T-cell (primary cell): ENCODE measurements around the gene TMEM150C. TPM values are rescaled to one million over a fixed set of nuclear protein-coding genes. Genes with fewer than 3 reads are reported as not detected.
"Not testable (repeated sequence)": the region's sequence is repeated elsewhere in the genome, so short reads cannot be mapped to it uniquely, and the experiment has no call there.

Experiments used
- ATAC-seq, 4 experiments: fragments of 200-7000 bp in 3 of 4; fragments of 150-1000 bp in 1 of 4; cut with Tn5 transposase; replicated peaks in 1 of 4; 1 replicate in 3 of 4; 2 replicates in 1 of 4; pipeline ENCODE4 v1.10.0; 2021; ENCODE audit warnings: moderate library complexity in 3 of 4, mild to moderate bottlenecking in 2 of 4, moderate number of reproducible peaks in 1 of 4
- CTCF ChIA-PET, 2 donors: fragments of 300-600 bp; sonication (Branson Sonifier 250); formaldehyde crosslinking; loops; one replicate each; lab custom pipeline; 2022; ENCODE audit warnings: antibody characterized with exemption in 2 of 2; lab: Charles Lee
- POLR2A ChIA-PET, 2 donors: fragments of 300-600 bp; sonication (Branson Sonifier 250); formaldehyde crosslinking; loops; one replicate each; lab custom pipeline; 2022; ENCODE audit warnings: antibody characterized with exemption in 2 of 2; lab: Charles Lee
- DNase-seq, 35 experiments: peaks; one replicate each; pipeline versions ENCODE4 v3.0.0 to v3.0.0-alpha.2; 2013 to 2023
- H3K27ac ChIP-seq: one replicate; pipeline ENCODE4 v1.5.1; 2013; ENCODE audit warnings: low read length
- H3K27me3 ChIP-seq, 2 experiments: replicated peaks in 1 of 2; 1 replicate in 1 of 2; 2 replicates in 1 of 2; pipeline versions ENCODE4 v1.6.1 to v1.7.0; 2013; ENCODE audit warnings: low read length in 1 of 2, mixed read lengths in 1 of 2; ENCODE audit not compliant: control insufficient read depth in 2 of 2, insufficient read depth in 2 of 2; ENCODE audit errors: extremely low read depth in 1 of 2
- H3K36me3 ChIP-seq, 2 donors: 1 replicate in 1 of 2; 2 replicates in 1 of 2; pipeline versions ENCODE4 v1.6.1 to v1.7.0; 2013; ENCODE audit warnings: low read length in 1 of 2; ENCODE audit not compliant: control insufficient read depth in 2 of 2, insufficient read depth in 1 of 2; ENCODE audit errors: extremely low read depth in 1 of 2
- H3K4me1 ChIP-seq, 2 experiments: 1 replicate in 1 of 2; 2 replicates in 1 of 2; pipeline versions ENCODE4 v1.6.1 to v1.7.0; 2013; ENCODE audit warnings: low read length in 2 of 2, mixed read lengths in 1 of 2; ENCODE audit not compliant: insufficient read depth in 2 of 2, control insufficient read depth in 1 of 2; ENCODE audit errors: extremely low read depth in 1 of 2
- H3K4me3 ChIP-seq, 2 donors: 1 replicate in 1 of 2; 2 replicates in 1 of 2; pipeline versions ENCODE4 v1.5.1 to v1.7.0; 2013; ENCODE audit warnings: mild to moderate bottlenecking in 2 of 2, low read length in 1 of 2, moderate library complexity in 1 of 2; ENCODE audit not compliant: control insufficient read depth in 1 of 2; ENCODE audit errors: extremely low read depth in 1 of 2
- H3K9me3 ChIP-seq: 2 replicates; pipeline ENCODE4 v1.7.0; 2013
- H3K27ac Mint-ChIP-seq, 2 donors: one replicate each; pipeline ENCODE4 v1.8.0; 2020 to 2021; ENCODE audit warnings: mild to moderate bottlenecking in 2 of 2, mixed read lengths in 2 of 2
- H3K27me3 Mint-ChIP-seq, 2 donors: one replicate each; pipeline ENCODE4 v1.8.0; 2021 to 2022; ENCODE audit warnings: mixed read lengths in 2 of 2
- H3K36me3 Mint-ChIP-seq: one replicate; pipeline ENCODE4 v1.8.0; 2021; ENCODE audit warnings: mixed read lengths
- H3K4me1 Mint-ChIP-seq, 3 donors: one replicate each; pipeline ENCODE4 v1.8.0; 2020 to 2022; ENCODE audit warnings: mixed read lengths in 3 of 3, mild to moderate bottlenecking in 1 of 3
- H3K4me3 Mint-ChIP-seq, 3 donors: one replicate each; pipeline ENCODE4 v1.8.0; 2020 to 2022; ENCODE audit warnings: mild to moderate bottlenecking in 3 of 3, mixed read lengths in 3 of 3, moderate library complexity in 3 of 3
- H3K9me3 Mint-ChIP-seq, 3 donors: one replicate each; pipeline ENCODE4 v1.8.0; 2020 to 2022; ENCODE audit warnings: mixed read lengths in 3 of 3
- WGBS: methylation state at CpG from one replicate; pipeline ENCODE4 v1.1.5; 2013; ENCODE audit warnings: missing lambda C conversion rate; ENCODE audit not compliant: insufficient coverage; 5-methylcytosine and 5-hydroxymethylcytosine counted together
- total RNA-seq, 35 experiments: library from RNA in 6 of 35; stranded (reverse) in 6 of 35; fragments of 120-200 nt in 1 of 35; gene quantifications; one replicate each; pipeline versions ENCODE4 v1.2.1 to v1.2.4 and lab custom pipeline; 2013 to 2026

Gene TMEM150C
- total RNA-seq, 5 donors from 2014 or later (not counting 1 experiment from before 2014, with no cell fraction given): 0.13 to 0.35 TPM; not detected in 3

DNA sequence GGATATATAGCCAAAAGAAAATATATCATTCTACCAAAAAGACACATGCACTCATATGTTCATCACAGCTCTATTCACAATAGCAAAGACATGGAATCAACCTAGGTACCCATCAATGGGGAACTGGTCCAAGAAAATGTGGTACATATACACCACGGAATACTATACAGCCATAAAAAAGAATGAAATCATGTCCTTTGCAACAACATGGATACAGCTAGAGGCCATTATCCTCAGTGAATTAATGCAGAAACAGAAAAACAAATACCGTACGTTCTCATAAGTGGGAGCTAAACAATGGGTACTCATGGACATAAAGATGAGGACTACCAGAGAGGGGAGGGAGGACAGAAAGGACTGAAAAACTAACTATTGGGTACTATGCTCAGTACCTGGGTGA, 13.9 kb downstream of the TMEM150C start:
- H3K4me1 Mint-ChIP-seq, H3K27ac Mint-ChIP-seq, H3K9me3 Mint-ChIP-seq, ATAC-seq, H3K4me3 Mint-ChIP-seq, DNase-seq, H3K4me3 ChIP-seq, POLR2A ChIA-PET, H3K36me3 Mint-ChIP-seq, H3K4me1 ChIP-seq, H3K9me3 ChIP-seq, CTCF ChIA-PET, H3K36me3 ChIP-seq, H3K27ac ChIP-seq, H3K27me3 ChIP-seq: not testable (repeated sequence)
- 90% methylated on average over 2 of the region's 3 CpGs for WGBS
- H3K27me3 Mint-ChIP-seq: peaks cover 15 to 20% of the 10 kb centered on the region in 2 donors

DNA sequence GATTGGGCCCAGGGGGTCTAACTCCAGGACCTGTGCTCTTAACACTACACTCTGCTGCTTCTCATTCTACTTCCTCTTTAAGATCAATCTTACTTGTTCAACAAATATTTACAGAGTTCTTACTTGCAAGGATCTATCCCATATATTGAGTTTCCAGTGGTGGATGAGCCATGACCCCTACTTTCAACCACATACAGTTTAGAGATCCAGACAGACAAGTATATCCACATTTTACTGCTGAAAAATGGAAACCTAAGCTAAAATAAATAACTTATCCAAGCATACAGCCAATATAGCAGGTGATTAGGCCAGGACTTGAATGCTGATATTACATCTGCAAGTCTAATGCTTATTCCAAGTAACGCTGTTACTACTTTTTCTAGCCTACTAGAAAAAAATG, 18.7 kb downstream of the TMEM150C start:
- Histone ChIP-seq H3K27me3 (peaks cover 0 to 8% of the 10 kb centered on the region in 2 experiments), H3K27ac (no peak overlapping the region), H3K36me3 (no peaks in the 10 kb centered on the region), H3K4me3 (no peak overlapping the region), H3K9me3 (no peaks in the 10 kb centered on the region), H3K4me1 (no peaks in the 10 kb centered on the region)
- ChIA-PET CTCF (no interaction called here), POLR2A (no interaction called here)
- no CpG with 5 or more reads among the region's 1 CpG for WGBS
- Mint-ChIP-seq H3K27ac (no peak overlapping the region), H3K36me3 (no peaks in the 10 kb centered on the region), H3K4me3 (no peak overlapping the region), H3K9me3 (no peaks in the 10 kb centered on the region), H3K27me3 (peaks cover 15 to 25% of the 10 kb centered on the region in 2 donors), H3K4me1 (no peaks in the 10 kb centered on the region)
- no peak for DNase-seq
- ATAC-seq: no peak

DNA sequence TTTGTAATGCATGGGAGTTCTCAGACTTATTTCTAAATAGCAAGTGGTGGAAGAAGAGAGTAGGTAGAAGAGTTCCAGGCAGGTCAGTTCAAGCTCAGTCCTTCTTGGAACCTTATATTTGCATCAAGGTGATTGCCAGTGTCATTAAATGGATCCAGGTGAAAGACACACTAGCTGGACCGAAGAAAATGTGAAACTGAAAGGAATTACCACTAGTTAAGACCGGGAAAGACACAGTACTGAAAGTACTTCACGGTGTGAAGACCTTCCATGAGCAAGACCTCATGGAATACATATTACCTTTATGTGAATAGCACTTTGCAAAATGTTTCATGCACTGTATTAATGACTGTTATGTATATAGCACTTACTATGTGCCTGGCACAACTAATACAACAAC, 19.1 kb downstream of the TMEM150C start:
- Histone ChIP-seq H3K4me1 (no peaks in the 10 kb centered on the region), H3K36me3 (no peaks in the 10 kb centered on the region), H3K9me3 (no peaks in the 10 kb centered on the region), H3K27me3 (peaks cover 0 to 8% of the 10 kb centered on the region in 2 experiments), H3K4me3 (no peak overlapping the region), H3K27ac (no peak overlapping the region)
- CTCF ChIA-PET: no interaction called here
- H3K4me1 Mint-ChIP-seq: no peaks in the 10 kb centered on the region
- POLR2A ChIA-PET: no interaction called here
- no peak overlapping the region for H3K4me3 Mint-ChIP-seq
- WGBS: 67% methylated on average over 1 of the region's 3 CpGs
- H3K27ac Mint-ChIP-seq: no peak overlapping the region
- no peaks in the 10 kb centered on the region for H3K36me3 Mint-ChIP-seq
- ATAC-seq (no peak), DNase-seq (no peak)
- no peaks in the 10 kb centered on the region for H3K9me3 Mint-ChIP-seq
- peaks cover 15 to 26% of the 10 kb centered on the region in 2 donors for H3K27me3 Mint-ChIP-seq

DNA sequence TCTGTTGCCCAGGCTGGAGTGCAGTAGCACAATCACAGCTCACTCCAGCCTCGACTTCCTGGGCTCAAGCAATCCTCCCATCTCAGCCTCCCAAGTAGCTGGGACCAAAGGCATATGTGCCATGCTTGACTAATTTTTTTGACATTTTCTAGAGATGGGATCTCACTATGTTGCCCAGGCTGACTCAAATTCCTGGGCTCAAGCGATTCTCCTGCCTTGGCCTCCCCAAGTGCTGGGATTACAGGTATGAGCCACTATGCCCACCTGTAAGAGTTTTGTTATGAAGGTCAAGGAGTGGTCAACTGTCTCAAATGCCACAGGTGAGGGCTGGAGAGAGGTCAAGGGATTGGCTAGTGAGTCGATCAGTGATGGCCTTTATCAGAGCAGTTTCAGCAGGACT, 32.5 kb downstream of the TMEM150C start:
- no peaks in the 10 kb centered on the region for H3K4me1 ChIP-seq
- H3K4me3 ChIP-seq: no peak overlapping the region
- peaks cover 0 to 6% of the 10 kb centered on the region in 2 experiments for H3K27me3 ChIP-seq
- ATAC-seq: no peak
- Mint-ChIP-seq H3K9me3 (no peaks in the 10 kb centered on the region), H3K27me3 (peaks cover 0 to 7% of the 10 kb centered on the region in 2 donors), H3K4me1 (no peaks in the 10 kb centered on the region), H3K27ac (no peak overlapping the region), H3K36me3 (no peaks in the 10 kb centered on the region), H3K4me3 (no peak overlapping the region)
- no peaks in the 10 kb centered on the region for H3K36me3 ChIP-seq
- H3K27ac ChIP-seq: no peak overlapping the region
- no peaks in the 10 kb centered on the region for H3K9me3 ChIP-seq
- CTCF ChIA-PET: interaction anchor here in 1 of 2 donors (0.6 kb wide), 1 partner anchor 722 kb away, joined by 4 read pairs; no protein-coding TSS in a partner anchor
- DNase-seq: no peak
- POLR2A ChIA-PET: no interaction called here
- 52% methylated on average over 2 of the region's 3 CpGs for WGBS

DNA sequence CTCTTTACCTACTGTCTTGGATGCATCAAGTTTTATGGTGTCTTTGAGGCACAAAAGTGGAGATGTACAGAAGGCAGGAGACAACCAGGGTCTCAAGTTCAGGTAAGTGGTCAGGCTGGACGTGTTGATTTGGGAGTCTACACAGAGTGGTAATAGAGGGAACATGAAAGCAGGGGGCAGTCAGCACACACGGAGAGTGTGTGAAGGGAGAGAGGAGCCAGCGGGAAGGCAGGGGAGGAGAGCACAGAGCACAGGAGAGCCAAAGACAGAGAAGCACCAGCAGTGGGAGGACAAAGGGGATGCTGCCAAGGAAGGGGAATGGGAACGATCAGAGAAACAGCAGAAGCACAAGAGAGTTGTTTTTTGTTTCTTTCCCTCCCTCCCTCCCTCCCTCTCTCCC, 32.9 kb downstream of the TMEM150C start:
- ATAC-seq: no peak
- peaks cover 0 to 6% of the 10 kb centered on the region in 2 experiments for H3K27me3 ChIP-seq
- no peak overlapping the region for H3K27ac Mint-ChIP-seq
- CTCF ChIA-PET: interaction anchor here in 1 of 2 donors (0.6 kb wide), 1 partner anchor 722 kb away, joined by 4 read pairs; no protein-coding TSS in a partner anchor
- no peaks in the 10 kb centered on the region for H3K36me3 Mint-ChIP-seq
- H3K9me3 Mint-ChIP-seq: no peaks in the 10 kb centered on the region
- no peaks in the 10 kb centered on the region for H3K4me1 ChIP-seq
- POLR2A ChIA-PET: no interaction called here
- no peak overlapping the region for H3K4me3 ChIP-seq
- no peaks in the 10 kb centered on the region for H3K36me3 ChIP-seq
- H3K4me3 Mint-ChIP-seq: no peak overlapping the region
- H3K4me1 Mint-ChIP-seq: no peaks in the 10 kb centered on the region
- no peak for DNase-seq
- no peaks in the 10 kb centered on the region for H3K9me3 ChIP-seq
- peaks cover 0 to 7% of the 10 kb centered on the region in 2 donors for H3K27me3 Mint-ChIP-seq
- 81% methylated on average over 3 of the region's 4 CpGs for WGBS
- no peak overlapping the region for H3K27ac ChIP-seq

DNA sequence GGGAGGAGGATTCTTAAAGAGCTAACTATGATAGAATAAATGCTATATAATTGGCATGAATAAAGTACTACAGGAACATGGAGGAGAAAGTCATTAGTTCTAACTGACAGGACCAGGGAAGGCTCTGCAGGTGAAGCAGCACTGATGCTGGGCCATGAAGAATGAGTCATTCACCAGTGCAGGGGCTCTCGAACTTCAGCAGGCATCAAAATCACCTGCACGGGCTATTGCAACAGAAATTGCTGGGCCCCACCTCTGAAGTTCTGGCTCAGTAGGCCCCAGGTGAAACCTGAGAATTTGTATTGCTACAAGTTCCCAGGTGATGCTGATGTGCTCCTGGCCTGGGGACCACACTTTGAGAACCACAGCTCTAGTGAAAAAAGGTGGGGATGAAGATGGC, 33.7 kb downstream of the TMEM150C start:
- DNase-seq: no peak
- Mint-ChIP-seq H3K27ac (no peak overlapping the region), H3K27me3 (peaks cover 0 to 7% of the 10 kb centered on the region in 2 donors), H3K36me3 (no peaks in the 10 kb centered on the region), H3K4me3 (no peak overlapping the region), H3K9me3 (no peaks in the 10 kb centered on the region), H3K4me1 (no peaks in the 10 kb centered on the region)
- ATAC-seq: no peak
- no peaks in the 10 kb centered on the region for H3K36me3 ChIP-seq
- H3K9me3 ChIP-seq: no peaks in the 10 kb centered on the region
- H3K27ac ChIP-seq: no peak overlapping the region
- peaks cover 0 to 8% of the 10 kb centered on the region in 2 experiments for H3K27me3 ChIP-seq
- no peaks in the 10 kb centered on the region for H3K4me1 ChIP-seq
- ChIA-PET POLR2A (no interaction called here), CTCF (no interaction called here)
- no peak overlapping the region for H3K4me3 ChIP-seq
- 74% methylated on average over 2 of the region's 2 CpGs for WGBS
